Activated CD8-positive, alpha-beta T cell treated with anti-CD3 and anti-CD28 coated beads, Interleukin-2, amount 10 ng/mL, durations not matched to agents 7 days and 5 days (primary cell): ENCODE measurements around the gene TAGLN2. TPM values are rescaled to one million over a fixed set of nuclear protein-coding genes. Genes with fewer than 3 reads are reported as not detected.
A peak's percentile ranks its signal among the peaks of the same experiment; 100 is the strongest.

Experiments
- ATAC-seq: fragments of 150-1000 bp; cut with Tn5 transposase; one replicate; pipeline ENCODE4 v1.10.0; 2021; ENCODE audit warnings: moderate library complexity
- CTCF ChIA-PET: fragments of 350-600 bp; sonication (Branson Sonifier 250); formaldehyde crosslinking; loops from one replicate; lab custom pipeline; 2021; ENCODE audit warnings: antibody characterized with exemption; lab: Charles Lee
- POLR2A ChIA-PET: fragments of 350-600 bp; sonication (Branson Sonifier 250); formaldehyde crosslinking; loops from one replicate; lab custom pipeline; 2021; ENCODE audit warnings: antibody characterized with exemption; lab: Charles Lee
- DNase-seq: peaks from one replicate; pipeline ENCODE4 v3.0.0-alpha.2; 2020
- H3K27ac Mint-ChIP-seq: one replicate; pipeline ENCODE4 v1.8.0; 2021; ENCODE audit warnings: mild to moderate bottlenecking, mixed read lengths
- H3K27me3 Mint-ChIP-seq: one replicate; pipeline ENCODE4 v1.8.0; 2021; ENCODE audit warnings: low read depth, mixed read lengths
- H3K36me3 Mint-ChIP-seq: one replicate; pipeline ENCODE4 v1.8.0; 2021; ENCODE audit warnings: low read depth, mixed read lengths
- H3K4me1 Mint-ChIP-seq: one replicate; pipeline ENCODE4 v1.8.0; 2021; ENCODE audit warnings: low read depth, mixed read lengths
- H3K4me3 Mint-ChIP-seq: one replicate; pipeline ENCODE4 v1.8.0; 2021; ENCODE audit warnings: mild to moderate bottlenecking, mixed read lengths
- H3K9me3 Mint-ChIP-seq: one replicate; pipeline ENCODE4 v1.8.0; 2022; ENCODE audit warnings: mixed read lengths; ENCODE audit not compliant: insufficient read depth
- total RNA-seq, 2 experiments: library from RNA; stranded (reverse); gene quantifications; one replicate each; pipeline ENCODE4 v1.2.3, GENCODE V29; 2021

TAGLN2 gene
- total RNA-seq, 2 experiments from 2014 or later, result 476 to 510 TPM

GRCh38 chr1:159892944-159893343, 32.4 kb downstream of the TAGLN2 start:
- ATAC-seq (no peak), DNase-seq (peak; percentile 44)
- peaks cover 17% of the 10 kb centered on the region for H3K27me3 Mint-ChIP-seq
- H3K36me3 Mint-ChIP-seq, result no peaks in the 10 kb centered on the region
- ChIA-PET POLR2A (interaction anchor here (0.7 to 5.0 kb wide), 5 partner anchors 12 to 115 kb away, joined by 3 to 33 read pairs (median 3); partner anchors contain the start of gene TAGLN2), CTCF (interaction anchor here (0.7 to 19.2 kb wide), 38 partner anchors 9 to 760 kb away, joined by 3 to 483 read pairs (median 6); partner anchors contain the start of genes DUSP23, FCRL6, IGSF9 and SLAMF8)
- no peaks in the 10 kb centered on the region for H3K9me3 Mint-ChIP-seq
- no peak overlapping the region for H3K4me3 Mint-ChIP-seq
- H3K27ac Mint-ChIP-seq, result no peak overlapping the region
- peaks cover 21% of the 10 kb centered on the region for H3K4me1 Mint-ChIP-seq

GRCh38 chr1:159891275-159892157, 33.8 kb downstream of the TAGLN2 start:
- H3K27ac Mint-ChIP-seq, result no peak overlapping the region

GRCh38 chr1:159890390-159890789, 34.9 kb downstream of the TAGLN2 start:
- ATAC-seq (no peak), DNase-seq (no peak)
- no peak overlapping the region for H3K27ac Mint-ChIP-seq
- ChIA-PET CTCF (interaction anchor here (0.9 to 19.2 kb wide), 24 partner anchors 10 to 676 kb away, joined by 3 to 483 read pairs (median 6); partner anchors contain the start of genes DUSP23, FCRL6 and SLAMF8), POLR2A (interaction anchor here (1.0 to 1.9 kb wide), 2 partner anchors 33 to 92 kb away, joined by 3 to 5 read pairs; no protein-coding TSS in a partner anchor)
- H3K9me3 Mint-ChIP-seq, result no peaks in the 10 kb centered on the region
- no peak overlapping the region for H3K4me3 Mint-ChIP-seq
- H3K27me3 Mint-ChIP-seq, result peaks cover 11% of the 10 kb centered on the region
- H3K4me1 Mint-ChIP-seq, result peaks cover 21% of the 10 kb centered on the region
- H3K36me3 Mint-ChIP-seq, result no peaks in the 10 kb centered on the region

More at GRCh38 chr1:159891275-159892157, 33.8 kb downstream of the TAGLN2 start:
- H3K27me3 Mint-ChIP-seq, result peaks cover 14% of the 10 kb centered on the region
- no peak overlapping the region for H3K4me3 Mint-ChIP-seq
- ChIA-PET CTCF (interaction anchor here (0.6 to 19.2 kb wide), 54 partner anchors 9 to 759 kb away, joined by 3 to 483 read pairs (median 4); partner anchors contain the start of genes DUSP23, FCRL6, IGSF9 and SLAMF8), POLR2A (interaction anchor here (1.2 kb wide), 1 partner anchor 93 kb away, joined by 3 read pairs; no protein-coding TSS in a partner anchor)
- DNase-seq (peak; percentile 84), ATAC-seq (peak; percentile 98)
- H3K4me1 Mint-ChIP-seq, result peaks cover 21% of the 10 kb centered on the region
- no peaks in the 10 kb centered on the region for H3K9me3 Mint-ChIP-seq
- H3K36me3 Mint-ChIP-seq, result no peaks in the 10 kb centered on the region

- CTCF ChIA-PET, result interaction anchor here (0.9 to 19.2 kb wide), 15 partner anchors 10 to 118 kb away, joined by 3 to 483 read pairs (median 9); partner anchors contain the start of genes DUSP23, FCRL6 and SLAMF8
- Mint-ChIP-seq H3K27ac (no peak overlapping the region), H3K4me3 (no peak overlapping the region), H3K27me3 (peaks cover 11% of the 10 kb centered on the region), H3K36me3 (no peaks in the 10 kb centered on the region), H3K4me1 (peaks cover 21% of the 10 kb centered on the region), H3K9me3 (no peaks in the 10 kb centered on the region)
- DNase-seq, result no peak
- no peak for ATAC-seq
- POLR2A ChIA-PET, result interaction anchor here (1.0 to 1.9 kb wide), 3 partner anchors 34 to 91 kb away, joined by 3 to 5 read pairs (median 4); no protein-coding TSS in a partner anchor
Observed at GRCh38 chr1:159889821-159890252, 35.5 kb downstream of the TAGLN2 start.

GRCh38 chr1:159889202-159889601, 36.1 kb downstream of the TAGLN2 start:
- ChIA-PET CTCF (interaction anchor here (1.3 to 19.2 kb wide), 9 partner anchors 10 to 119 kb away, joined by 4 to 483 read pairs (median 21); partner anchors contain the start of genes DUSP23, FCRL6 and SLAMF8), POLR2A (interaction anchor here (0.6 to 1.9 kb wide), 3 partner anchors 34 to 1377 kb away, joined by 4 to 5 read pairs (median 4); no protein-coding TSS in a partner anchor)
- Mint-ChIP-seq H3K36me3 (no peaks in the 10 kb centered on the region), H3K27ac (no peak overlapping the region), H3K4me3 (no peak overlapping the region), H3K9me3 (no peaks in the 10 kb centered on the region), H3K4me1 (peaks cover 21% of the 10 kb centered on the region), H3K27me3 (peaks cover 9% of the 10 kb centered on the region)
- DNase-seq, result no peak
- no peak for ATAC-seq

- Mint-ChIP-seq H3K27me3 (peaks cover 3% of the 10 kb centered on the region), H3K4me3 (no peak overlapping the region), H3K9me3 (no peaks in the 10 kb centered on the region), H3K36me3 (no peaks in the 10 kb centered on the region), H3K4me1 (peaks cover 2% of the 10 kb centered on the region), H3K27ac (no peak overlapping the region)
- CTCF ChIA-PET, result interaction anchor here (19.2 kb wide), 1 partner anchor 82 kb away, joined by 483 read pairs; the partner anchor contains the start of gene FCRL6
- ATAC-seq, result no peak
- POLR2A ChIA-PET, result no interaction called here
- no peak for DNase-seq
Observed at GRCh38 chr1:159884296-159884695, 41.0 kb downstream of the TAGLN2 start.

GRCh38 chr1:159883134-159883533, 42.2 kb downstream of the TAGLN2 start:
- ChIA-PET CTCF (interaction anchor here (19.2 kb wide), 1 partner anchor 81 kb away, joined by 483 read pairs; the partner anchor contains the start of gene FCRL6), POLR2A (interaction anchor here (1.4 kb wide), 1 partner anchor 40 kb away, joined by 3 read pairs; no protein-coding TSS in a partner anchor)
- DNase-seq, result no peak
- no peak for ATAC-seq
- no peaks in the 10 kb centered on the region for H3K9me3 Mint-ChIP-seq
- H3K27ac Mint-ChIP-seq, result no peak overlapping the region
- H3K36me3 Mint-ChIP-seq, result no peaks in the 10 kb centered on the region
- H3K27me3 Mint-ChIP-seq, result peaks cover 3% of the 10 kb centered on the region
- H3K4me1 Mint-ChIP-seq, result no peaks in the 10 kb centered on the region
- no peak overlapping the region for H3K4me3 Mint-ChIP-seq

GRCh38 chr1:159882527-159882862, 42.8 kb downstream of the TAGLN2 start:
- no peaks in the 10 kb centered on the region for H3K9me3 Mint-ChIP-seq
- ChIA-PET POLR2A (interaction anchor here (1.4 kb wide), 1 partner anchor 41 kb away, joined by 3 read pairs; no protein-coding TSS in a partner anchor), CTCF (interaction anchor here (0.7 to 19.2 kb wide), 3 partner anchors 9 to 80 kb away, joined by 3 to 483 read pairs (median 5); partner anchors contain the start of gene FCRL6)
- no peak for ATAC-seq
- H3K4me1 Mint-ChIP-seq, result no peaks in the 10 kb centered on the region
- no peak overlapping the region for H3K4me3 Mint-ChIP-seq
- peaks cover 3% of the 10 kb centered on the region for H3K27me3 Mint-ChIP-seq
- no peak overlapping the region for H3K27ac Mint-ChIP-seq
- no peaks in the 10 kb centered on the region for H3K36me3 Mint-ChIP-seq
- no peak for DNase-seq

GRCh38 chr1:159881622-159882526, 43.4 kb downstream of the TAGLN2 start:
- Mint-ChIP-seq H3K4me3 (no peak overlapping the region), H3K27me3 (peaks cover 3% of the 10 kb centered on the region), H3K9me3 (no peaks in the 10 kb centered on the region), H3K27ac (no peak overlapping the region), H3K4me1 (no peaks in the 10 kb centered on the region), H3K36me3 (no peaks in the 10 kb centered on the region)
- ChIA-PET CTCF (interaction anchor here (0.7 to 19.2 kb wide), 3 partner anchors 9 to 80 kb away, joined by 3 to 483 read pairs (median 5); partner anchors contain the start of gene FCRL6), POLR2A (interaction anchor here (1.4 to 1.5 kb wide), 2 partner anchors 42 to 43 kb away, joined by 3 to 5 read pairs; no protein-coding TSS in a partner anchor)
- DNase-seq, result no peak
- no peak for ATAC-seq

GRCh38 chr1:159880430-159880829, 44.9 kb downstream of the TAGLN2 start:
- POLR2A ChIA-PET, result interaction anchor here (1.0 to 1.5 kb wide), 2 partner anchors 12 to 44 kb away, joined by 3 to 5 read pairs; no protein-coding TSS in a partner anchor
- H3K36me3 Mint-ChIP-seq, result no peaks in the 10 kb centered on the region
- no peak for DNase-seq
- no peak for ATAC-seq
- no peaks in the 10 kb centered on the region for H3K4me1 Mint-ChIP-seq
- H3K4me3 Mint-ChIP-seq, result no peak overlapping the region
- peaks cover 12% of the 10 kb centered on the region for H3K27me3 Mint-ChIP-seq
- H3K27ac Mint-ChIP-seq, result no peak overlapping the region
- H3K9me3 Mint-ChIP-seq, result no peaks in the 10 kb centered on the region
- CTCF ChIA-PET, result interaction anchor here (0.5 to 19.2 kb wide), 7 partner anchors 9 to 526 kb away, joined by 3 to 483 read pairs (median 3); partner anchors contain the start of gene FCRL6
